ENCODE measurements around the gene NCOR1.

NCOR1 gene

GRCh38 chr17:15981646-15982580 lies 233.4 kb downstream of the NCOR1 start:
- in situ Hi-C loops (cut with MboI; ENCODE audit: low sequenced_read_pairs): no loop called here

DNA sequence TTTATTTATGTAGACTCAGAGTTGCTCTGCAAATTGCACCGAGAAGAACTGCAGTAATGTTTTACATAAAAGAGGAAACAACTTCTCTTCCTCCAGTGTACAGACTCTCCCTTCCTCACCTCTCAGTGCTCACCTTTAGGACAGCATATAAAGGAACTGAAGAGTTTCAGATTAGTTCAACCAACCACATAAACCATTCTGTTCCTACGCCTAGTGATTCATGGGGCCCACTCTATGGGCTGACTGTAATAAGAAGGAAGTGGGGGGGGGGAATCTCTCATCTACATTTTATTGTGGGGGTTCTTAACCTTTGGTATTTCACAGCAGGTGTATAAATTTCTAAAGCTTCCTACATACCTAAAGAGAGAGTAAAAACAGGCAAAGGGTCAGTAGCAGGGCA lies 234.1 kb downstream of the NCOR1 start:
- in situ Hi-C loops (cut with MboI; ENCODE audit: low sequenced_read_pairs): no loop called here

Measured in hTERT RPE-1 (cell line).